Stimulated activated CD4-positive, alpha-beta T cell treated with anti-CD3 and anti-CD28 coated beads, Interleukin-1b, Interleukin-23, amount 100 ng/mL, for 4 hours (primary cell): ENCODE results near the gene GRHL1.

Experiments used
- DNase-seq, 2 donors: peaks; one replicate each; pipeline ENCODE4 v3.0.0-alpha.2; 2020; ENCODE audit warnings: low read depth in 2 of 2

The GRHL1 gene

GRCh38 chr2:9972621-9973479 is 21.4 kb downstream of the GRHL1 start:
- DNase-seq, result no peak

- DNase-seq, result no peak
Observed at GRCh38 chr2:9973690-9974089, 22.2 kb downstream of the GRHL1 start.

GRCh38 chr2:9974343-9974742 is 22.9 kb downstream of the GRHL1 start:
- no peak for DNase-seq

GRCh38 chr2:9975328-9975727 is 23.8 kb downstream of the GRHL1 start:
- DNase-seq, result no peak

- DNase-seq, result no peak
Observed at GRCh38 chr2:9975805-9976447, 24.4 kb downstream of the GRHL1 start.

GRCh38 chr2:9979977-9980376 is 28.5 kb downstream of the GRHL1 start:
- DNase-seq, result no peak

GRCh38 chr2:9980520-9980919 is 29.0 kb downstream of the GRHL1 start:
- no peak for DNase-seq

- no peak for DNase-seq
Observed at GRCh38 chr2:9981655-9982054, 30.2 kb downstream of the GRHL1 start.

GRCh38 chr2:9982248-9982647 is 30.8 kb downstream of the GRHL1 start:
- DNase-seq, result no peak

GRCh38 chr2:9982891-9983290 is 31.4 kb downstream of the GRHL1 start:
- no peak for DNase-seq

GRCh38 chr2:9983401-9984216 is 32.1 kb downstream of the GRHL1 start:
- DNase-seq, result no peak

- DNase-seq, result no peak
Observed at GRCh38 chr2:9984217-9984739, 32.8 kb downstream of the GRHL1 start.

- DNase-seq, result no peak
Observed at GRCh38 chr2:9984871-9985480, 33.5 kb downstream of the GRHL1 start.

GRCh38 chr2:9985531-9986328 is 34.2 kb downstream of the GRHL1 start:
- DNase-seq, result no peak

GRCh38 chr2:9988320-9988719 is 36.8 kb downstream of the GRHL1 start:
- DNase-seq, result no peak

- no peak for DNase-seq
Observed at GRCh38 chr2:9990736-9991135, 39.2 kb downstream of the GRHL1 start.

- no peak for DNase-seq
Observed at GRCh38 chr2:9991221-9991620, 39.7 kb downstream of the GRHL1 start.

- no peak for DNase-seq
Observed at GRCh38 chr2:9991829-9992273, 40.4 kb downstream of the GRHL1 start.

- DNase-seq, result no peak
Observed at GRCh38 chr2:9992427-9993187, 41.1 kb downstream of the GRHL1 start.
